ENCODE data around the gene ADAMTS5.

The ADAMTS5 gene

DNA sequence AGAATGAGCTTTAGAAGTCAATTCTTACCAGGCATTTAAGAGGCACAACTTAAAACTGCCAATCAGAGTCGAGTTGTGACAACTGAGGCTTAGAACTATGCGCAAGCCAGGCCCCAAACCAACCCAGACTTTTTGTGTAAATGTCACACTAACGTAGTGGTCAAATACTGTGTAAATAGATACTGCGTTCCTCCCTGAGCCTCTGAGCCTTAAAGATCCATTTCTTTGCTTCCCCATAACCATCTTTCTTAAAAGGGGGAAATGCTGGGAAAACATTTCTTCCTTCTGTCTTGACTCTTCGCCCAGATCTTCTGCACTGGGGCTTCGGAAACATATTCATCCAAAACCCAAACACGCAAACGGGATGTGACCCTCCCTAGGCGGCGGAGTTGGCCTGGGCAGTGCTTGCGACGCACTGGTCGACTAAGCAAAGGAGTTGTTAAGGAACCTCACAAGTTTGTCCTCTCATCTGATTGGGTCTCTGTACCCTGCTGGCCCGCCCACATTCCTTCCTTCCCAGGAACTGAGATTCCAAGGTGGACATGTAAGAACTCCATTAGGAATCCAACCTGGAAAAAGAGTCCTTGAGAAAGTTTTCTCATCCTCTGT is 2.6 kb downstream of the ADAMTS5 start:
- H3K36me3 ChIP-seq (ENCODE audit: control insufficient read depth, insufficient read depth, low read length), result no peaks in the 10 kb centered on the region
- H3K9ac ChIP-seq (ENCODE audit: low read length), result peak overlapping the region; percentile 20
- H3K4me3 ChIP-seq (ENCODE audit: low read length), result no peak overlapping the region

DNA sequence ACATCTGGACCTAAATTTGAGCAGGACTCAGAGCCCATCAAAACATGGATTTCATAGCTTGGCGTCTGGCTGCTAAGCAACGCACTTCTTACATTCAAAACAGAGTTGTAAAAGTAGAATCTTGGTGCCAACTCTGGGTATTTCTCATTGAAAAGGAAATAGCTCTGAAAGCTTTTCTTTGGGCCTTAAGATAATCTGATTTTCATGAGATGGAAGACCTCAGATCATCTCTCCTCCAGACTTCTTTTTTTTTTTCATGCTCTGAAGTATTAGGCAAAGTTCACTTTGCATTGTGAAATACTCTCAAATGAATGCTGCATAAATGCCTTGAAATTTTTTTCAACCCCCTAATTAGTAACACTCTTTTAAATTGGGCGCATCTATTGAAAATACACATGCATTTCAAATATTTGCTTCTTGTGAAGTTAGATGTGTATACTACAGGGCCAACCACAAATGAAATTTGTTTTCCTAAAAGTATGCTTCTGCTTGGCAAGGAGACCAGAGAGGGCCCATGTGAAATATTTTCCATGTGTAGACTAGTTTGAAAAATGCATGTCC is 4.2 kb downstream of the ADAMTS5 start:
- Histone ChIP-seq H3K27me3 (ENCODE audit: control insufficient read depth, insufficient read depth, low read length) (peaks cover 18% of the 10 kb centered on the region), H3K9me3 (ENCODE audit: control insufficient read depth, low read length) (no peaks in the 10 kb centered on the region), H3K9ac (ENCODE audit: low read length) (no peak overlapping the region), H3K4me3 (ENCODE audit: low read length) (no peak overlapping the region), H3K4me1 (ENCODE audit: control insufficient read depth, insufficient read depth, low read length) (no peaks in the 10 kb centered on the region), H3K36me3 (ENCODE audit: control insufficient read depth, insufficient read depth, low read length) (no peaks in the 10 kb centered on the region)

More for the DNA sequence above, 2.6 kb downstream of the ADAMTS5 start:
- Histone ChIP-seq H3K27me3 (ENCODE audit: control insufficient read depth, insufficient read depth, low read length) (peaks cover 18% of the 10 kb centered on the region), H3K4me1 (ENCODE audit: control insufficient read depth, insufficient read depth, low read length) (no peaks in the 10 kb centered on the region), H3K9me3 (ENCODE audit: control insufficient read depth, low read length) (no peaks in the 10 kb centered on the region)

DNA sequence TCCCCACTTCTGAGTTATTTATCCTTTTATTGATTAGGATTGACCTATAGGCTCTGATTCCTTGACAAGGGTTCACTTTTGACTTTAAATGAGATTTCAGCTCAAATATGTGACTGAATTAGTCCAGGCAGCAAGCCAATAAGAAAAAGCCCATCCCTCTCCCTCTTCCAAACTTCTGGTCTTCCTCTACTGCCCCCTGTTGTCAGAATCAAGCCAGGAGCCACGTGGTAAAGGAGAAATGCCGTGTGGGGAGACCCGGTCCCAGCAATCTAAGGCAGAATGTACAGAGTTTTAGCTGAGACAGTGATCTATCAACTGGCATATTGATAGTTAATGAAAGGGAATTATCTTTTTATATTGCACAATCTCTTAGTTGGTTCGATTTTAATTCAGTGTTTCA is 5.2 kb downstream of the ADAMTS5 start:
- Histone ChIP-seq H3K36me3 (ENCODE audit: control insufficient read depth, insufficient read depth, low read length) (no peaks in the 10 kb centered on the region), H3K9ac (ENCODE audit: low read length) (no peak overlapping the region), H3K9me3 (ENCODE audit: control insufficient read depth, low read length) (no peaks in the 10 kb centered on the region), H3K27me3 (ENCODE audit: control insufficient read depth, insufficient read depth, low read length) (peaks cover 8% of the 10 kb centered on the region), H3K4me3 (ENCODE audit: low read length) (no peak overlapping the region), H3K4me1 (ENCODE audit: control insufficient read depth, insufficient read depth, low read length) (no peaks in the 10 kb centered on the region)

DNA sequence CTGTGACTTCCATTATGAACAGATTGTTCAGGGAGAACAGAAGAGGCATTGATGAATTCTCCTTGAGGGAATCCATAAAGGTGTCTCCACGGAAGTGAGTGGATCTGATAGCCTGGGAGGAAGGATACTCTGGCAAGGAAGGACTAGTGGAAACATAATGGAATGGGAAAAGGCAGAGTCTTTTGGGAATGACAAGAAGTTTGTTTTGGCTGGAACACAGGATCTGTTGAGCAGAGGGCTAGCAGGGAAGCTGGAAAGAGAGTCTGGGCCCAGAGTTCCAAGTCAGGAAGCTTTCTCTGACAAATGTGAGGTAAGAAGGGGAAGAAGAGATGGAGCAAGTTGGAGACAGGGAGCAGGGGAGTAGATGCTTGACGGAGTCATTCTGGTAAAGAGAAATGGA is 8.1 kb downstream of the ADAMTS5 start:
- H3K27me3 ChIP-seq (ENCODE audit: control insufficient read depth, insufficient read depth, low read length), result no peaks in the 10 kb centered on the region
- H3K36me3 ChIP-seq (ENCODE audit: control insufficient read depth, insufficient read depth, low read length), result no peaks in the 10 kb centered on the region
- no peak overlapping the region for H3K9ac ChIP-seq (ENCODE audit: low read length)
- no peaks in the 10 kb centered on the region for H3K4me1 ChIP-seq (ENCODE audit: control insufficient read depth, insufficient read depth, low read length)
- no peaks in the 10 kb centered on the region for H3K9me3 ChIP-seq (ENCODE audit: control insufficient read depth, low read length)
- H3K4me3 ChIP-seq (ENCODE audit: low read length), result no peak overlapping the region

DNA sequence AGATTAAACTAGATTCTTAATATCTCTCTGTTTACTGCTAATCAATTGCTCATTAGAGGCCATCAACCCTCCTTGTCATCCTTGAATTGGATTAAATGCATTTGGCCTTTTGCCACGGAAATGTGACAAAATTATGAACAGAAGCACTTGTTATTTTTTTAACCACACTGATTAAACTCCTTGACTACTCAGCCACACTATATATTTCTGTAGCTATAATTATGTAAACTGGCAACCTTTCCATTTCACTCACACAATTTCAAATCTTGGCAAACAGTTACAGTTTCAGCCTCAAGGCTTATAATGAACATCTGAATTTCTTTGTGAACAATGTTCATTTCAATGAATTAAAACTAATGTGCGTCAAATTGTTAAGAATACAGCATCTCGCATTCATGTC is 10.1 kb downstream of the ADAMTS5 start:
- H3K9me3 ChIP-seq (ENCODE audit: control insufficient read depth, low read length), result no peaks in the 10 kb centered on the region
- no peaks in the 10 kb centered on the region for H3K4me1 ChIP-seq (ENCODE audit: control insufficient read depth, insufficient read depth, low read length)
- no peak overlapping the region for H3K9ac ChIP-seq (ENCODE audit: low read length)
- no peaks in the 10 kb centered on the region for H3K27me3 ChIP-seq (ENCODE audit: control insufficient read depth, insufficient read depth, low read length)
- no peaks in the 10 kb centered on the region for H3K36me3 ChIP-seq (ENCODE audit: control insufficient read depth, insufficient read depth, low read length)
- H3K4me3 ChIP-seq (ENCODE audit: low read length), result no peak overlapping the region

DNA sequence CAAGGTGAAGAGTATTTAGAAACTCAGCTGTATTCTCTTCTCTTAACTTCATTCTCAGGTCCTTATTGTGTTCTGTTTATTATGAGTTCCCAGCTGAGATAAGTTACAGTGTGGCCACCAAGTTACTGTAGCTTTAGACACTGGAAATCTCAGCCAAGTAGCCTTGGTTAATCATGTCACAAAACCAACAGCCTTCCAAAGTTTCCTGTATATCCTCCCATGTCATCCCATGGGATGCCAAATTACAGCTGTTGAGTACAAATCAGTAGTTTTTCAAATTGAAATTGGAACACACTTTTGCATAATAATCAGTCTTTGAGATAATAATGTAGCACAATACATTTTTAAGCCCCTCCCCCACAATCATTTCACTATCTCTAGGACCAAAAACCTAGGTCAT is 10.7 kb downstream of the ADAMTS5 start:
- Histone ChIP-seq H3K4me1 (ENCODE audit: control insufficient read depth, insufficient read depth, low read length) (no peaks in the 10 kb centered on the region), H3K9me3 (ENCODE audit: control insufficient read depth, low read length) (no peaks in the 10 kb centered on the region), H3K36me3 (ENCODE audit: control insufficient read depth, insufficient read depth, low read length) (no peaks in the 10 kb centered on the region), H3K9ac (ENCODE audit: low read length) (no peak overlapping the region), H3K4me3 (ENCODE audit: low read length) (no peak overlapping the region), H3K27me3 (ENCODE audit: control insufficient read depth, insufficient read depth, low read length) (no peaks in the 10 kb centered on the region)

DNA sequence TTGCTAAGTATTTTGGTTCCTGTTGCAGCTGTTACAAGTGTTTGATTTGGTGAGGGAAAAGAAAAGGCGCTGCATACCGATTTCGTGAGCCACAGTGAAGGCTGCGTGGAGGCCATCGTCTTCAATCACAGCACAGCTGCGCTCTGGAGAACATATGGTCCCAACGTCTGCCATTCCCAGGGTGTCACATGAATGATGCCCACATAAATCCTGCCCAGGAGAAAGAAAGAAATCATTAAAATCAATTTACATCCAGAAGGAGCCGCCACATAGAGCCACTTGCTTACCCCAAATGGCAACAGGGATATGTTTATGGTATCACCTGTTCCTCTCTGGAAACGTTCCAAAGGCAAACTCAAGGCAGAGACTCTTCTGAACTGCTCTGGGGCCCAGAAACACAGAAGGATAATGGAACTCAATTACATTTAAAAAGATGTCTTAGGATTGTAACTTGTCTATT is 12.2 kb downstream of the ADAMTS5 start:
- Histone ChIP-seq H3K4me3 (ENCODE audit: low read length) (no peak overlapping the region), H3K27me3 (ENCODE audit: control insufficient read depth, insufficient read depth, low read length) (no peaks in the 10 kb centered on the region), H3K9me3 (ENCODE audit: control insufficient read depth, low read length) (no peaks in the 10 kb centered on the region), H3K36me3 (ENCODE audit: control insufficient read depth, insufficient read depth, low read length) (no peaks in the 10 kb centered on the region), H3K9ac (ENCODE audit: low read length) (no peak overlapping the region), H3K4me1 (ENCODE audit: control insufficient read depth, insufficient read depth, low read length) (no peaks in the 10 kb centered on the region)

DNA sequence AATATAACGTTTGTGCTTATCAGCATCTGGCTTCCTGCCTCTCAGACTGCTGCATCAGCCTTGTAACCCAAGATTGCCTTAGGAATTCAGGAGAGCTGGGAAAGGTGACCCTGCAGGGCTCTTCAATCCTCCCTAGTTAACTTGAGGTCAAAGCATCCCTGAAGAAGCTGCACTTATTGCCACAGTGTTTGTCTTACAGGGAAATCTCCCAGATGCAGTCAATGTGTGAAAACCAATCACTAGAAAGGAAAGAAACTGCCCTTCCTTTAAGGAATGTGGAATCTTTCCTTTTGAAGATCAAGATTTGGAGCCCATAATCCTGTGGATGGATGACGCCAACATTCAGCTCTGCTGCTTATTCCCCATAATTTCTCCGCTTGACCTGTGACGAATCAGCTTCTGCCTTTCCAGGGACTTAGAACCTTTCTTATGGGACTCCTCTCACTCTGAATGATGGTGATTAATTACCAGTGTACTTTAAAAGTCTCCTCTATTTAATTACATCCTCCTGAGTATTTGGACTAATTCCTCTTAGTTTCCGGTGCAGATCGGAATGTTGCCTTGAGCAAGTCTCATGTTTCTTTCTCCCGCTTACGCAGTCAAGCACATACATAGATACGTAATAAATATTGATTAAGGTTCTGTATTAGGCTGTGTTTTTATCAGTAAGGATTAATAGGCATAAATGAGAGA is 14.4 kb downstream of the ADAMTS5 start:
- H3K36me3 ChIP-seq (ENCODE audit: control insufficient read depth, insufficient read depth, low read length), result no peaks in the 10 kb centered on the region
- H3K9ac ChIP-seq (ENCODE audit: low read length), result no peak overlapping the region

DNA sequence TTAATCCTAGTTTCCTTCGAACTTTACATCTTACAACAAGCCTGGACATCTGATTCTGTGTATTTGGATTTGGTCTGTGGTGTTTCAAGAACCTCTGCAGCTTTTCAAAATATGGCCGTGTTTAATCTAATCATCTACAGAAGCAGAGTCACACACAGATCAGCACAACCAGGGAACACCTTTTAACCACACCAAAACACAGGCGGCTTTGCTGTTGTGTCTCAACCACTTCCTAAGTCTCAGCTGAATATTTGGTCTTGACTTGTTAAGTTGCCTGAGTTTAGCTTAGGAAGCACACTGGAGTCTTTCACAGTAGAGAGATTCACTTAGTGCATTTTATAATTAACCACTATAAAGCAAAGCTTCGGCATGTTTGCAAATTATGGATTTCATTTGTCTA is 17.1 kb downstream of the ADAMTS5 start:
- H3K9ac ChIP-seq (ENCODE audit: low read length), result no peak overlapping the region
- H3K36me3 ChIP-seq (ENCODE audit: control insufficient read depth, insufficient read depth, low read length), result no peaks in the 10 kb centered on the region
- H3K4me1 ChIP-seq (ENCODE audit: control insufficient read depth, insufficient read depth, low read length), result no peaks in the 10 kb centered on the region
- H3K4me3 ChIP-seq (ENCODE audit: low read length), result no peak overlapping the region
- H3K9me3 ChIP-seq (ENCODE audit: control insufficient read depth, low read length), result no peaks in the 10 kb centered on the region
- H3K27me3 ChIP-seq (ENCODE audit: control insufficient read depth, insufficient read depth, low read length), result no peaks in the 10 kb centered on the region

More for the DNA sequence above, 14.4 kb downstream of the ADAMTS5 start:
- Histone ChIP-seq H3K9me3 (ENCODE audit: control insufficient read depth, low read length) (no peaks in the 10 kb centered on the region), H3K4me1 (ENCODE audit: control insufficient read depth, insufficient read depth, low read length) (no peaks in the 10 kb centered on the region), H3K27me3 (ENCODE audit: control insufficient read depth, insufficient read depth, low read length) (no peaks in the 10 kb centered on the region), H3K4me3 (ENCODE audit: low read length) (no peak overlapping the region)

DNA sequence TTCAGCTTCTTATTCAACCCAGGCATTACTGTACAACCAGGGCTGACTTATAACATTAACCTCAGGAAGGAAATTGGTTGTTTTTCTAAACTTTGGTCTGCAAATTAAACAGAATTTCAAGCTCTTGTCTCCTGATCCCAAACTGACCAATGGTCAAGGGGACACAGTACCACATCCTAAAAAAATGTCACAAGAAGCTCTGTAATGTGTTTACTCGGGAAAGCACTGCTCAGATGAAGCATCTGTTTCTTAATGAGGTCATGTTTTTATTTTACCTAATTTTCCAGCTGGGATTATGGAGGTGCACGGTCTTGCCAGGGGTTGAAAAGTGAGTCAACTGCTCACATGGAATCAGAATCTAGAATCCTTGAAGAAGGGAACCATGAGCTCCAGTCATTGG is 18.7 kb downstream of the ADAMTS5 start:
- no peak overlapping the region for H3K9ac ChIP-seq (ENCODE audit: low read length)
- no peaks in the 10 kb centered on the region for H3K36me3 ChIP-seq (ENCODE audit: control insufficient read depth, insufficient read depth, low read length)
- H3K4me3 ChIP-seq (ENCODE audit: low read length), result no peak overlapping the region
- no peaks in the 10 kb centered on the region for H3K27me3 ChIP-seq (ENCODE audit: control insufficient read depth, insufficient read depth, low read length)
- H3K9me3 ChIP-seq (ENCODE audit: control insufficient read depth, low read length), result no peaks in the 10 kb centered on the region
- H3K4me1 ChIP-seq (ENCODE audit: control insufficient read depth, insufficient read depth, low read length), result no peaks in the 10 kb centered on the region

DNA sequence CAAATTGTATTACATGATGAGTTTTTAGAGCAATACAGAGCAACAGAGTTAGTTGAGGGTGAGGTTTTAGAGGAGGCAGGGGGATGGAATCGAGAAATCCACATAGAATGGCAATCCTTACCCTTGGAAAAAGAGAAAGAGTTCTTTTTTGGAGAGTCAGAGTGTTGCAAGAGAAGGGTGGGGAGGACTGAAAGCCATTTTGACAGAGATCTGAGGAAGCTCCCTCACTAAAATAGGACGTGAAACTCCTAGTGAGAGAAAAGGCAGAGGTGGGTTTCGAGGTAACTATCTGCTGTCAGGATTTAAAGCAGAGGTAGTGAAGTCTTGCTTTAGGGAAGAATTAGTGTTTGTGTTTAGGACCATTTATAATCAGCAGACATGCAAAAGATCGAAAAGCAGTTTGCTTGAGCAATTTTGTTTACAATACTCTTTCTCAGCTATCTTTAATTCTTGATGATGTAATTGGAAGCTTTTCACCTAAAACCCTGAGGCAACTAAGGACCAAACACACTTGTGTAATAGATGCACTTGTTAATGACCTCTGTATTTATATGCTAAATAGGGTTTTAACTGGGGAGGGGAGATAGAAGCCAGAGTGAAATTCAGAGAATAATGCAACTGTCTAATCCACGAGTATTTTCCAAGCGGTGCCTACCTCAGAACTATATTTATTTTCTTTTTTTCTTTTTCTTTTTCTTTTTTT is 20.0 kb downstream of the ADAMTS5 start:
- Histone ChIP-seq H3K27me3 (ENCODE audit: control insufficient read depth, insufficient read depth, low read length) (no peaks in the 10 kb centered on the region), H3K9me3 (ENCODE audit: control insufficient read depth, low read length) (no peaks in the 10 kb centered on the region), H3K4me3 (ENCODE audit: low read length) (no peak overlapping the region), H3K4me1 (ENCODE audit: control insufficient read depth, insufficient read depth, low read length) (no peaks in the 10 kb centered on the region), H3K36me3 (ENCODE audit: control insufficient read depth, insufficient read depth, low read length) (no peaks in the 10 kb centered on the region), H3K9ac (ENCODE audit: low read length) (no peak overlapping the region)

Measured in mucosa of stomach (tissue), 1 donor.